ENCODE results near the gene TMEM258.

TMEM258 gene

GRCh38 chr11:61771195-61771894 is 21.1 kb downstream of the TMEM258 start (continued):
- no peak for TF ChIP-seq ARNTL (CRISPR knock-in tag; IDR thresholded peaks at IDR 0.05; ENCODE audit: borderline replicate concordance, low read depth)

DNA sequence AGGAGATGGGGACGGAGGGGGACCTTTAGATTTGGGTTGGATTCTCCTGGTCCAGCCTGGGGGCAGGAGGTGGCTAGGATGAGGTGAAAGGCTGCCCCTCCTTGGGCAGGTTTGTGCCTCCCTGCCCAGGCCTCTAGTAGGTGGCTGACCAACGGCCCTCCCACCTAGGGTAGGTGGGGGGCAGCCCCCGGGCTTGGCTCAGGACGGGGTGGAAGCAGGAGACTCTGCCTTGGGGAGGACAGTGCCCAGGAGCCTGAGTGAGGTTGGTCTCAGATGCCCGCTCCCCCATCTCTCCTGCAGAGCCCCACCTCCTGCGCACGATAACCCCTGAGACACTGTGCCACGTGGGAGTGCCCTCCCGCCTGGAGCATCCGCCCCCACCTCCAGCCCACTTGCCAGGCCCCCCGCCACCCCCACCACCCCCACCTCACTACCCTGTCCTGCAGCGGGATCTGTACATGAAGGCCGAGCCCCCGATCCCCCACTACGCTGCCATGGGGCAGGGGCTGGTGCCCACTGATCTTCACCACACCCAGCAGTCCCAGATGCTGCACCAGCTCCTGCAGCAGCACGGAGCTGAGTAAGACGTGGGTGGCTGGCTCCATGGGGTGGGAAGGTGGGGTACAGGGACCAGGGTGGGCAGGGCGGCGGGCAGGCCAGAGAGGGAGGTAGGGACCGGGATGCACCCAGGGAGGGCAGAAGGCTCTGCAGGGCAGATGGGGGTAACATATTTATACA is 22.3 kb downstream of the TMEM258 start:
- TF ChIP-seq OSR1 (CRISPR knock-in tag; IDR thresholded peaks at IDR 0.05) (no peak), ARNTL (CRISPR knock-in tag; IDR thresholded peaks at IDR 0.05; ENCODE audit: borderline replicate concordance, low read depth) (no peak), PPARA (CRISPR knock-in tag; IDR thresholded peaks at IDR 0.05; ENCODE audit: borderline replicate concordance) (no peak), ZC3H10 (CRISPR knock-in tag; IDR thresholded peaks at IDR 0.05) (no peak), GLIS3 (CRISPR knock-in tag; IDR thresholded peaks at IDR 0.05) (no peak), ZFP30 (CRISPR knock-in tag; IDR thresholded peaks at IDR 0.05) (no peak), TOX (CRISPR knock-in tag; IDR thresholded peaks at IDR 0.05; ENCODE audit: borderline replicate concordance) (no peak), RARB (CRISPR knock-in tag; IDR thresholded peaks at IDR 0.05) (no peak), ESRRG (CRISPR knock-in tag; IDR thresholded peaks at IDR 0.05) (no peak), CSDC2 (CRISPR knock-in tag; IDR thresholded peaks at IDR 0.05) (no peak), TCF4 (CRISPR knock-in tag; IDR thresholded peaks at IDR 0.05; ENCODE audit: borderline replicate concordance) (no peak), TSHZ2 (CRISPR knock-in tag; IDR thresholded peaks at IDR 0.05) (no peak), SNAI2 (CRISPR knock-in tag; IDR thresholded peaks at IDR 0.05) (no peak), ZFP3 (CRISPR knock-in tag; IDR thresholded peaks at IDR 0.05) (no peak)
- TF ChIP-seq, protein P1, sequence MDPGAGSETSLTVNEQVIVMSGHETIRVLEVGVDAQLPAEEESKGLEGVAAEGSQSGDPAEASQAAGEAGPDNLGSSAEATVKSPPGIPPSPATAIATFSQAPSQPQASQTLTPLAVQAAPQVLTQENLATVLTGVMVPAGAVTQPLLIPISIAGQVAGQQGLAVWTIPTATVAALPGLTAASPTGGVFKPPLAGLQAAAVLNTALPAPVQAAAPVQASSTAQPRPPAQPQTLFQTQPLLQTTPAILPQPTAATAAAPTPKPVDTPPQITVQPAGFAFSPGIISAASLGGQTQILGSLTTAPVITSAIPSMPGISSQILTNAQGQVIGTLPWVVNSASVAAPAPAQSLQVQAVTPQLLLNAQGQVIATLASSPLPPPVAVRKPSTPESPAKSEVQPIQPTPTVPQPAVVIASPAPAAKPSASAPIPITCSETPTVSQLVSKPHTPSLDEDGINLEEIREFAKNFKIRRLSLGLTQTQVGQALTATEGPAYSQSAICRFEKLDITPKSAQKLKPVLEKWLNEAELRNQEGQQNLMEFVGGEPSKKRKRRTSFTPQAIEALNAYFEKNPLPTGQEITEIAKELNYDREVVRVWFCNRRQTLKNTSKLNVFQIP (CRISPR knock-in tag; IDR thresholded peaks at IDR 0.05; ENCODE audit: borderline replicate concordance, low read depth): no peak
- no peak for ATAC-seq

- TF ChIP-seq ZFP3 (CRISPR knock-in tag; IDR thresholded peaks at IDR 0.05) (no peak), ZNF8 (CRISPR knock-in tag; IDR thresholded peaks at IDR 0.05) (no peak), CSRNP3 (CRISPR knock-in tag; IDR thresholded peaks at IDR 0.05) (no peak), ZNF70 (CRISPR knock-in tag; IDR thresholded peaks at IDR 0.05) (no peak)
- ATAC-seq: no peak
These were observed 23.1 kb downstream of the TMEM258 start for GRCh38 chr11:61769169-61769920.

GRCh38 chr11:61768376-61769076 is 23.9 kb downstream of the TMEM258 start:
- no peak for ATAC-seq
- TF ChIP-seq ZNF8 (CRISPR knock-in tag; IDR thresholded peaks at IDR 0.05) (no peak), ESRRG (CRISPR knock-in tag; IDR thresholded peaks at IDR 0.05) (no peak)
